ENCODE results near the gene NFE2L3. TPM values are rescaled to one million over a fixed set of nuclear protein-coding genes. Genes with fewer than 3 reads are reported as not detected.

The NFE2L3 gene
- total and polyA plus RNA-seq, 2 of the 8 experiments (the other 6 are each of a cell fraction or from before 2014, with no cell fraction given) = 64.9 to 76.5 TPM

GRCh38 chr7:26117142-26117807, 34.7 kb upstream of the NFE2L3 start:
- Histone ChIP-seq H3K27ac (ENCODE audit: low read depth, low read length) (no peak overlapping the region), H2BK120ac (replicated peaks; ENCODE audit: low read depth, low read length) (no peak overlapping the region), H4K20me1 (replicated peaks in 1 of 2; ENCODE audit: control insufficient read depth in 1 of 2, insufficient read depth in 2 of 2, low read length in 2 of 2) (no peaks in the 10 kb centered on the region), H2BK12ac (ENCODE audit: low read depth, low read length) (no peak overlapping the region), H3K23me2 (ENCODE audit: low read depth, low read length) (no peaks in the 10 kb centered on the region), H2BK20ac (ENCODE audit: low read length) (no peak overlapping the region), H3K4me2 (ENCODE audit: insufficient read depth in 1 of 2, low read depth in 2 of 2, low read length in 2 of 2) (no peak overlapping the region), H3K18ac (ENCODE audit: extremely low read depth, low read length) (no peak overlapping the region), H2AFZ (ENCODE audit: low read length) (peak overlapping the region; percentile 61), H3K9me3 (ENCODE audit: insufficient read depth in 2 of 2, low read depth in 1 of 2, low read length in 1 of 2) (no peaks in the 10 kb centered on the region), H3K4me1 (replicated peaks in 1 of 4; ENCODE audit: control insufficient read depth in 3 of 4, insufficient read depth in 4 of 4, low read length in 3 of 4) (peaks cover 0 to 4% (median 3%) of the 10 kb centered on the region in 4 experiments; a peak in 4 of 7 replicates), H3K4ac (replicated peaks; ENCODE audit: insufficient read length, low read depth, low read length) (no peak overlapping the region), H2BK5ac (ENCODE audit: low read depth, low read length) (no peak overlapping the region), H3K79me1 (ENCODE audit: low read depth, low read length) (no peaks in the 10 kb centered on the region), H3K79me2 (ENCODE audit: control insufficient read depth in 1 of 2, insufficient read depth in 2 of 2, low read length in 2 of 2) (no peaks in the 10 kb centered on the region), H3K4me3 (ENCODE audit: extremely low read depth in 1 of 4, insufficient read depth in 2 of 4, low read depth in 3 of 4, low read length in 4 of 4) (no peak overlapping the region), H3K9ac (replicated peaks in 1 of 4; ENCODE audit: extremely low read depth in 1 of 4, low read depth in 3 of 4, low read length in 3 of 4) (no peak overlapping the region), H3K14ac (ENCODE audit: insufficient read length) (no peak overlapping the region), H4K91ac (replicated peaks; ENCODE audit: insufficient read length, low read length) (no peak overlapping the region), H3K23ac (ENCODE audit: insufficient read length) (no peak overlapping the region), H2BK15ac (ENCODE audit: low read length) (no peak overlapping the region), H4K5ac (ENCODE audit: insufficient read length, low read depth, low read length) (no peak overlapping the region), H3K56ac (replicated peaks; ENCODE audit: insufficient read length, low read depth, low read length) (no peak overlapping the region), H2AK5ac (ENCODE audit: low read depth, low read length) (no peak overlapping the region), H4K8ac (ENCODE audit: extremely low read depth, insufficient read depth, low read length) (no peak overlapping the region), H3K36me3 (ENCODE audit: control insufficient read depth in 2 of 4, insufficient read depth in 4 of 4, low read length in 3 of 4) (no peaks in the 10 kb centered on the region), H3K27me3 (replicated peaks in 1 of 4; ENCODE audit: control insufficient read depth in 3 of 4, extremely low read depth in 1 of 4, insufficient read depth in 3 of 4, low read length in 3 of 4) (no peaks in the 10 kb centered on the region)
- DNase-seq (ENCODE audit: low read depth in 1 of 2, low spot score in 2 of 2) (no peak), FAIRE-seq (no peak)
- CTCF ChIA-PET (ENCODE audit: partially characterized antibody) = interaction anchor here (0.8 to 4.6 kb wide), 5 partner anchors 16 to 38 kb away, joined by 3 to 21 read pairs (median 4); no protein-coding TSS in a partner anchor
- TF ChIP-seq CTCF (IDR thresholded peaks at IDR 0.05; ENCODE audit: control extremely low read depth in 1 of 3, insufficient read depth in 1 of 3, low read depth in 1 of 3, low read length in 3 of 3) (peak in 1 of 3 experiments; percentile 13; a peak in 1 of 4 replicates), SIRT6 (IDR thresholded peaks at IDR 0.05; ENCODE audit: low read length) (no peak), GTF2F1 (IDR thresholded peaks at IDR 0.05; ENCODE audit: borderline replicate concordance, low read depth, low read length) (no peak), RAD21 (IDR thresholded peaks at IDR 0.05 in 1 of 2, conservative IDR thresholded peaks at IDR 0.05 in 1 of 2; ENCODE audit: low read depth in 2 of 2, low read length in 2 of 2) (peak; percentile 5 to 45; a peak in 1 of 4 replicates)
- POLR2A ChIA-PET (ENCODE audit: partially characterized antibody) = interaction anchor here (1.3 to 2.8 kb wide), 3 partner anchors 65 to 77 kb away, joined by 5 to 6 read pairs (median 5); no protein-coding TSS in a partner anchor
- WGBS, 2 experiments (ENCODE audit: extremely low coverage in 1 of 2, insufficient coverage in 1 of 2, insufficient read length in 1 of 2, insufficient replicate concordance in 2 of 2, low coverage in 1 of 2, low lambda C conversion rate in 2 of 2, missing lambda C conversion rate in 1 of 2) = 73% methylated on average over 7 of the region's 7 CpGs; no CpG with 5 or more reads in 1 of the 2 experiments
